ENCODE results near the gene KIAA1671. TPM values are rescaled to one million over a fixed set of nuclear protein-coding genes. Genes with fewer than 3 reads are reported as not detected.

Gene KIAA1671
- polyA plus RNA-seq, 1 of the 3 experiments (the other 2 are of a cell fraction), result 7.4 TPM

- no peak for TF ChIP-seq USF1 (IDR thresholded peaks at IDR 0.05; ENCODE audit: borderline replicate concordance, low read depth)
- TF ChIP-seq YY1 (IDR thresholded peaks at IDR 0.05; ENCODE audit: low read depth), result no peak
- TF ChIP-seq IRF3 (IDR thresholded peaks at IDR 0.05; ENCODE audit: low read depth, low read length), result no peak
- no peak for TF ChIP-seq CHD2 (IDR thresholded peaks at IDR 0.05; ENCODE audit: low read length, partially characterized antibody)
- TF ChIP-seq PBX3 (IDR thresholded peaks at IDR 0.05), result no peak
Measured at GRCh38 chr22:25080855-25081254, 128.3 kb downstream of the KIAA1671 start (continued).

- Histone ChIP-seq H3K36me3 (replicated peaks in 1 of 2; ENCODE audit: control insufficient read depth in 1 of 2, insufficient read depth in 2 of 2, low read length in 1 of 2) (no peaks in the 10 kb centered on the region), H3K79me2 (ENCODE audit: insufficient read depth) (no peaks in the 10 kb centered on the region), H3K9me3 (no peaks in the 10 kb centered on the region), H3K9me2 (no peaks in the 10 kb centered on the region), H3K4me1 (ENCODE audit: control insufficient read depth in 1 of 2, insufficient read depth in 2 of 2, low read depth in 1 of 2, low read length in 1 of 2) (peaks cover 0 to 20% of the 10 kb centered on the region in 2 experiments; a peak in 1 of 4 replicates), H3K9ac (no peak overlapping the region), H4K20me1 (ENCODE audit: insufficient read depth) (0 out of 2 replicates have a peak, but pooled peaks cover 15% of the 10 kb centered on the region), H3K27me3 (ENCODE audit: insufficient read depth) (no peaks in the 10 kb centered on the region), H3K4me2 (no peak overlapping the region), H3K27ac (ENCODE audit: low read depth in 2 of 2, low read length in 1 of 2) (no peak overlapping the region), H3K4me3 (ENCODE audit: low read depth in 2 of 2, low read length in 1 of 2) (no peak overlapping the region), H2AFZ (ENCODE audit: low read depth) (no peak overlapping the region), H3F3A (replicated peaks; ENCODE audit: insufficient read depth) (no peaks in the 10 kb centered on the region)
- WGBS (ENCODE audit: low lambda C conversion rate), result 38% methylated on average over 3 of the region's 3 CpGs
- peak; percentile 58 for DNase-seq
- POLR2A ChIA-PET, result no interaction called here
- CTCF ChIA-PET, result interaction anchor here (0.5 to 1.8 kb wide), 7 partner anchors 21 to 692 kb away, joined by 3 to 10 read pairs (median 3); partner anchors contain the start of gene LHFPL7
- TF ChIP-seq RCOR1 (IDR thresholded peaks at IDR 0.05; ENCODE audit: low read length) (no peak), RAD21 (IDR thresholded peaks at IDR 0.05; ENCODE audit: low read length) (peak; percentile 64), SMC3 (IDR thresholded peaks at IDR 0.05; ENCODE audit: low read depth, low read length) (0 out of 2 replicates have a peak, but pooled peaks have one; percentile 25), CTCF (IDR thresholded peaks at IDR 0.05) (peak; percentile 57)
Measured at GRCh38 chr22:25081409-25081824, 128.9 kb downstream of the KIAA1671 start.

GRCh38 chr22:25082096-25082495 is 129.6 kb downstream of the KIAA1671 start:
- Histone ChIP-seq H3K36me3 (replicated peaks in 1 of 2; ENCODE audit: control insufficient read depth in 1 of 2, insufficient read depth in 2 of 2, low read length in 1 of 2) (no peaks in the 10 kb centered on the region), H3F3A (replicated peaks; ENCODE audit: insufficient read depth) (no peaks in the 10 kb centered on the region), H3K4me3 (ENCODE audit: low read depth in 2 of 2, low read length in 1 of 2) (no peak overlapping the region), H3K4me2 (no peak overlapping the region), H2AFZ (ENCODE audit: low read depth) (no peak overlapping the region), H3K9me2 (no peaks in the 10 kb centered on the region), H3K9ac (no peak overlapping the region), H3K79me2 (ENCODE audit: insufficient read depth) (no peaks in the 10 kb centered on the region), H3K27me3 (ENCODE audit: insufficient read depth) (no peaks in the 10 kb centered on the region), H4K20me1 (ENCODE audit: insufficient read depth) (0 out of 2 replicates have a peak, but pooled peaks cover 15% of the 10 kb centered on the region), H3K27ac (ENCODE audit: low read depth in 2 of 2, low read length in 1 of 2) (no peak overlapping the region), H3K4me1 (ENCODE audit: control insufficient read depth in 1 of 2, insufficient read depth in 2 of 2, low read depth in 1 of 2, low read length in 1 of 2) (peaks cover 0 to 18% of the 10 kb centered on the region in 2 experiments; a peak in 1 of 4 replicates), H3K9me3 (no peaks in the 10 kb centered on the region)
- ChIA-PET POLR2A (no interaction called here), CTCF (interaction anchor here (0.5 to 1.8 kb wide), 8 partner anchors 22 to 691 kb away, joined by 3 to 10 read pairs (median 3); partner anchors contain the start of gene LHFPL7)
- 93% methylated on average over 3 of the region's 3 CpGs for WGBS (ENCODE audit: low lambda C conversion rate)
- no peak for DNase-seq
- TF ChIP-seq TEAD4 (IDR thresholded peaks at IDR 0.05; ENCODE audit: borderline replicate concordance, insufficient read depth), result no peak
- no peak for TF ChIP-seq NRF1 (IDR thresholded peaks at IDR 0.05; ENCODE audit: low read depth, low read length)
- TF ChIP-seq TAF1 (IDR thresholded peaks at IDR 0.05; ENCODE audit: borderline replicate concordance, low read depth, low read length), result no peak
- TF ChIP-seq GABPA (IDR thresholded peaks at IDR 0.05; ENCODE audit: low read depth), result no peak
- TF ChIP-seq FOXJ3 (CRISPR knock-in tag; IDR thresholded peaks at IDR 0.05), result no peak
- TF ChIP-seq MAX (IDR thresholded peaks at IDR 0.05; ENCODE audit: low read depth), result no peak
- no peak for TF ChIP-seq IRF3 (IDR thresholded peaks at IDR 0.05; ENCODE audit: low read depth, low read length)
- no peak for TF ChIP-seq ELF1 (IDR thresholded peaks at IDR 0.05)
